PC-9 (cell line): Measurements from ENCODE around the gene TBXT.

Experiments
- CTCF ChIP-seq: fragments of 200-600 bp; sonication (generic); conservative IDR thresholded peaks from 2 replicates; pipeline ENCODE4 v1.6.1; 2017; ENCODE audit warnings: mixed run types, antibody characterized with exemption, mild to moderate bottlenecking, moderate library complexity
- EZH2 ChIP-seq: fragments of 200-600 bp; sonication (generic); IDR thresholded peaks from 2 replicates; pipeline ENCODE4 v1.8.0; 2017; ENCODE audit warnings: antibody characterized with exemption, low read depth

GRCh38 chr6:166115609-166116008 lies 52.0 kb downstream of the TBXT start:
- no peak for TF ChIP-seq CTCF
- TF ChIP-seq EZH2, result no peak
